IMR-90 (cell line): ENCODE results near the gene SH3RF2. TPM values are rescaled to one million over a fixed set of nuclear protein-coding genes. Genes with fewer than 3 reads are reported as not detected.

Experiments used
- ATAC-seq: fragments of 200-7000 bp; cut with Tn5 transposase; 2 replicates; pipeline ENCODE4 v1.9.1; 2020; ENCODE audit warnings: low read depth, mild to moderate bottlenecking, moderate library complexity
- BruUV-seq: library from RNA; stranded (reverse); fragments of 400-500 nt; replicated peaks from 2 replicates; lab custom pipeline; 2021; lab: Mats Ljungman, UMichigan
- CTCF ChIA-PET: fragments of 300-600 bp; formaldehyde crosslinking; extraction: SDS; loops from one replicate; lab custom pipeline; 2021; ENCODE audit warnings: antibody characterized with exemption; lab: Yijun Ruan, JAX
- POLR2A ChIA-PET: fragments of 300-600 bp; sonication (Branson Sonifier 250); formaldehyde crosslinking; loops from one replicate; lab custom pipeline; 2022; ENCODE audit warnings: antibody characterized with exemption; ENCODE audit not compliant: unreplicated experiment; lab: Charles Lee
- DNase-seq: peaks from one replicate; pipeline ENCODE4 v3.0.0; 2013
- H2AFZ ChIP-seq: replicated peaks from 2 replicates; pipeline ENCODE3; 2013; ENCODE audit warnings: low read length, mild to moderate bottlenecking; ENCODE audit not compliant: poor library complexity
- H2AK5ac ChIP-seq: 2 replicates; pipeline ENCODE4 v1.6.1; 2013; ENCODE audit warnings: low read depth, low read length, inconsistent platforms
- H2AK9ac ChIP-seq: replicated peaks from 2 replicates; pipeline ENCODE3; 2013; ENCODE audit warnings: mild to moderate bottlenecking, low read depth, low read length, moderate library complexity; ENCODE audit not compliant: poor library complexity
- H2BK120ac ChIP-seq: 2 replicates; pipeline ENCODE4 v1.6.1; 2013; ENCODE audit warnings: low read depth, low read length, inconsistent platforms
- H2BK15ac ChIP-seq: 3 replicates; pipeline ENCODE4 v1.6.1; 2013; ENCODE audit warnings: low read depth, low read length, inconsistent platforms
- H2BK20ac ChIP-seq: 2 replicates; pipeline ENCODE4 v1.6.1; 2013; ENCODE audit warnings: low read depth, mild to moderate bottlenecking, inconsistent platforms, low read length, moderate library complexity
- H2BK5ac ChIP-seq: 2 replicates; pipeline ENCODE4 v1.6.1; 2013; ENCODE audit warnings: mild to moderate bottlenecking, low read depth, low read length, inconsistent platforms; ENCODE audit not compliant: poor library complexity, severe bottlenecking
- H3K14ac ChIP-seq: replicated peaks from 2 replicates; pipeline ENCODE4 v1.6.1; 2013; ENCODE audit warnings: low read depth, low read length, inconsistent platforms
- H3K18ac ChIP-seq: 2 replicates; pipeline ENCODE4 v1.6.1; 2013; ENCODE audit warnings: low read depth, low read length, control low read depth
- H3K23ac ChIP-seq: 2 replicates; pipeline ENCODE4 v1.6.1; 2013; ENCODE audit warnings: low read depth, low read length, inconsistent platforms
- H3K27ac ChIP-seq: 2 replicates; pipeline ENCODE4 v1.5.1; 2013; ENCODE audit warnings: mild to moderate bottlenecking, control low read depth, low read length; ENCODE audit not compliant: insufficient read depth
- H3K27me3 ChIP-seq: 2 replicates; pipeline ENCODE4 v1.6.1; 2013; ENCODE audit warnings: low read length; ENCODE audit not compliant: control insufficient read depth, insufficient read depth
- H3K36me3 ChIP-seq: 2 replicates; pipeline ENCODE4 v1.6.1; 2013; ENCODE audit warnings: low read length, mixed read lengths; ENCODE audit not compliant: control insufficient read depth, insufficient read depth
- H3K4ac ChIP-seq: 2 replicates; pipeline ENCODE4 v1.6.1; 2013; ENCODE audit warnings: low read depth, low read length, inconsistent platforms
- H3K4me1 ChIP-seq: 2 replicates; pipeline ENCODE4 v1.6.1; 2013; ENCODE audit warnings: low read length, mixed read lengths; ENCODE audit not compliant: control insufficient read depth, insufficient read depth
- H3K4me2 ChIP-seq: 2 replicates; pipeline ENCODE4 v1.6.1; 2013; ENCODE audit warnings: low read depth, mild to moderate bottlenecking, control low read depth, low read length, moderate library complexity
- H3K4me3 ChIP-seq: 2 replicates; pipeline ENCODE4 v1.5.1; 2013; ENCODE audit warnings: low read depth, mild to moderate bottlenecking, control low read depth, low read length, moderate library complexity; ENCODE audit not compliant: insufficient read depth
- H3K56ac ChIP-seq: 2 replicates; pipeline ENCODE4 v1.6.1; 2013; ENCODE audit warnings: low read length, inconsistent platforms; ENCODE audit not compliant: insufficient read depth; ENCODE audit errors: extremely low read depth
- H3K79me1 ChIP-seq, 2 experiments: 2 replicates each; pipeline ENCODE4 v1.6.1; 2013; ENCODE audit warnings: low read length in 2 of 2, inconsistent platforms in 1 of 2, low read depth in 1 of 2
- H3K9ac ChIP-seq: 2 replicates; pipeline ENCODE4 v1.6.1; 2013; ENCODE audit warnings: low read depth, low read length, control low read depth
- H3K9me1 ChIP-seq: 2 replicates; pipeline ENCODE4 v1.6.1; 2013; ENCODE audit warnings: low read length, inconsistent platforms; ENCODE audit not compliant: insufficient read depth
- H3K9me3 ChIP-seq: 2 replicates; pipeline ENCODE4 v1.6.1; 2013; ENCODE audit warnings: low read length; ENCODE audit not compliant: control insufficient read depth, insufficient read depth
- H4K20me1 ChIP-seq: 2 replicates; pipeline ENCODE4 v1.6.1; 2013; ENCODE audit warnings: low read length, inconsistent platforms; ENCODE audit not compliant: insufficient read depth
- H4K5ac ChIP-seq: 2 replicates; pipeline ENCODE4 v1.6.1; 2013; ENCODE audit warnings: mild to moderate bottlenecking, low read depth, low read length, control low read depth
- H4K8ac ChIP-seq, 2 experiments: 2 replicates each; pipeline ENCODE4 v1.6.1; 2013; ENCODE audit warnings: low read depth in 2 of 2, low read length in 2 of 2, control low read depth in 1 of 2, inconsistent platforms in 1 of 2
- H4K91ac ChIP-seq: 2 replicates; pipeline ENCODE4 v1.6.1; 2013; ENCODE audit warnings: low read depth, low read length, inconsistent platforms; ENCODE audit not compliant: insufficient read depth
- BHLHE40 ChIP-seq: fragments of 150-350 bp; IDR thresholded peaks from 2 replicates; pipeline ENCODE4 v1.6.1; 2016; ENCODE audit warnings: mild to moderate bottlenecking, low read depth, low read length
- CEBPB ChIP-seq: IDR thresholded peaks from 2 replicates; pipeline ENCODE4 v1.6.1; 2012; ENCODE audit warnings: low read depth, low read length, improper control_type of control experiment
- FOS ChIP-seq: fragments of 150-350 bp; IDR thresholded peaks from 2 replicates; pipeline ENCODE4 v1.6.1; 2016; ENCODE audit warnings: low read depth, low read length
- MAFK ChIP-seq: IDR thresholded peaks from 2 replicates; pipeline ENCODE4 v1.6.1; 2012; ENCODE audit warnings: low read depth, low read length, improper control_type of control experiment
- SMC3 ChIP-seq: fragments of 150-350 bp; IDR thresholded peaks from 2 replicates; pipeline ENCODE4 v1.6.1; 2016; ENCODE audit warnings: low read depth, mild to moderate bottlenecking, antibody characterized with exemption, low read length, moderate library complexity
- USF2 ChIP-seq: fragments of 150-350 bp; IDR thresholded peaks from 2 replicates; pipeline ENCODE4 v1.6.1; 2017; ENCODE audit warnings: mild to moderate bottlenecking, antibody characterized with exemption, low read length, low read depth
- WGBS, 2 experiments: methylation state at CpG; one replicate each; pipeline versions ENCODE4 v1.1.5 to v1.1.7; 2013; ENCODE audit warnings: missing lambda C conversion rate in 2 of 2; ENCODE audit not compliant: insufficient read length in 1 of 2; ENCODE audit errors: extremely low coverage in 2 of 2; 5-methylcytosine and 5-hydroxymethylcytosine counted together
- dilution Hi-C: fragments of 300-500 bp; cut with HindIII; formaldehyde crosslinking; loops from one replicate; pipeline ENCODE4 v1.14.3; 2018; ENCODE audit warnings: low sequenced_read_pairs; ENCODE audit not compliant: unreplicated experiment
- in situ Hi-C: fragments of 300-500 bp; cut with MboI; formaldehyde crosslinking; loops from 3 replicates; pipeline ENCODE4 v1.14.3; 2019; ENCODE audit warnings: low sequenced_read_pairs, inconsistent platforms, mixed read lengths
- intact Hi-C: fragments of 100-400 bp; cut with micrococcal nuclease; formaldehyde crosslinking; loops from 2 replicates; pipeline ENCODE4 v1.10.0; 2022
- polyA plus RNA-seq, 3 experiments: library from polyadenylated mRNA; depleted of rRNA; stranded (reverse); fragments of >200 nt; gene quantifications; 2 replicates each; pipeline ENCODE4 v1.2.3, GENCODE V29; 2012; ENCODE audit warnings: low replicate concordance in 1 of 3
- total RNA-seq: library from RNA; depleted of rRNA; stranded (reverse); fragments of >200 nt; gene quantifications from 2 replicates; pipeline ENCODE4 v1.2.3, GENCODE V29; 2012

The SH3RF2 gene
- total and polyA plus RNA-seq, 2 of the 4 experiments (the other 2 are of a cell fraction): 1.3 to 1.7 TPM

- Histone ChIP-seq H3K4me3 (no peak overlapping the region), H3K4me1 (peaks cover 3% of the 10 kb centered on the region; the same call in 1 of the 2 replicates), H4K20me1 (no peaks in the 10 kb centered on the region), H4K8ac (peak overlapping the region; percentile 14 to 64; a peak in 2 of 4 replicates), H3K36me3 (no peaks in the 10 kb centered on the region), H4K5ac (peak overlapping the region; percentile 8; the same call in 1 of the 2 replicates), H2BK120ac (peak overlapping the region; percentile 72), H2AK9ac (no peak overlapping the region), H3K4ac (peak overlapping the region; percentile 54), H4K91ac (peak overlapping the region; percentile 75), H3K27ac (no peak overlapping the region; the same call in 1 of the 2 replicates), H2AK5ac (peak overlapping the region; percentile 76; the same call in 1 of the 2 replicates), H2BK5ac (peak overlapping the region; percentile 39), H3K27me3 (peaks cover 12% of the 10 kb centered on the region), H3K56ac (no peak overlapping the region), H3K9ac (no peak overlapping the region), H3K14ac (peak overlapping the region; percentile 40; the same call in 1 of the 2 replicates), H2AFZ (no peak overlapping the region), H3K9me3 (no peaks in the 10 kb centered on the region), H3K79me1 (no peaks in the 10 kb centered on the region), H2BK15ac (peak overlapping the region; percentile 81; the same call in 2 of the 3 replicates), H3K18ac (peak overlapping the region; percentile 0; the same call in 1 of the 2 replicates), H3K4me2 (peak overlapping the region; percentile 8; the same call in 1 of the 2 replicates), H2BK20ac (peak overlapping the region; percentile 70), H3K23ac (peak overlapping the region; percentile 21; the same call in 1 of the 2 replicates), H3K9me1 (peaks cover 10% of the 10 kb centered on the region)
- peak; percentile 84 for DNase-seq
- WGBS, 2 experiments: no CpG with 5 or more reads among the region's 4 CpGs
- ATAC-seq: peak; percentile 75
- ChIA-PET CTCF (interaction anchor here (0.7 to 1.1 kb wide), 2 partner anchors 10 to 95 kb away, joined by 4 read pairs; no protein-coding TSS in a partner anchor), POLR2A (interaction anchor here (1.0 kb wide), 1 partner anchor 28 kb away, joined by 3 read pairs; no protein-coding TSS in a partner anchor)
- BruUV-seq: no TSS peak
- intact Hi-C loops: no loop called here
- dilution Hi-C loops: no loop called here
- in situ Hi-C loops: no loop called here
- TF ChIP-seq USF2 (peak; percentile 19; the same call in 1 of the 2 replicates), FOS (0 out of 2 replicates have a peak, but pooled peaks have one; percentile 1), SMC3 (no peak), MAFK (no peak), BHLHE40 (peak; percentile 30), CEBPB (peak; percentile 80)
Observed at GRCh38 chr5:145946112-145946861, 9.9 kb downstream of the SH3RF2 start.
